Stimulated activated CD4-positive, alpha-beta T cell treated with anti-CD3 and anti-CD28 coated beads, Interleukin-1b, Interleukin-23, amount 100 ng/mL, for 24 hours (primary cell): ENCODE data around the gene CYBC1.
"Not testable (repeated sequence)": the region's sequence is repeated elsewhere in the genome, so short reads cannot be mapped to it uniquely, and the experiment has no call there.

Experiments
- DNase-seq, 4 experiments: peaks; one replicate each; pipeline ENCODE4 v3.0.0-alpha.2; 2020; ENCODE audit warnings: low read depth in 4 of 4, low spot score in 1 of 4

The CYBC1 gene

DNA sequence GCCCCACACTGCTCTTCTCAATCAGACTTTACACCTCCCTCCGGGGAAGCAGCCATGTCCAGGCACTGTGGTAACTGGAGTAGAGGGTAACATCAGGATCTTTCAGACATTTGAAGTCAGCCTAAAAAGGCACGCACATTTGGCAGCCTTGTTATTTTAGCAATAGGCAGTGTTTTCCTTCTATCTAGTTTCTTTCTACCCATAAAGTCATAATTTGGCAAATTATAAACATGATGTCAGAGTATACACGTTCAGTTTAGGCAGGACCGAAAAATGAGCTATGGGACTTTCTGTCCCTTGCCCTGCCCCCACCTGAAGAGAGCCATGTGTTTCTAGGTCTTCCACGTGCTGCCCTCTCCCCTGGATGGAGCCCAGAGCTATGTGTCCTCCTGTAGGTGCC, 29.1 kb upstream of the CYBC1 start:
- no peak for DNase-seq

DNA sequence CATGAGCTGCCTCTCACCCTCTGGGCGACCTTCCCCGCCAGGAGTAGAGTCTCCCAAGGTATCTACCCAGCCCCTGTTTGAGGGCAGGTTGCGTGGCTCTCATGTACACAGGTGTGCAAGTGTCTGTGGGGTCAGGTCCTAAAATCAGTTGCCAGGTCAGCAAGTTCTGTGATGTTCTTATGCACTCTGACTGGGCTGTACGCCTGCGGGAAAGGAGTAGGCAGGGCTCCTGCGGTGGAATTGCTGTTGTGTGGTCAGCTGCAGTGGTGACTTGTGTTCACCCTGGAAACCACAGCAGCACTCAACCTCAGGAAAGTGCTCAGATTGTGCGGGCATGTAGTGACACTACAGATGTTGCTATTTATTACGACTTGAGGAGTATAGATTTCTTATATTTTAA, 27.4 kb upstream of the CYBC1 start:
- DNase-seq, result no peak

DNA sequence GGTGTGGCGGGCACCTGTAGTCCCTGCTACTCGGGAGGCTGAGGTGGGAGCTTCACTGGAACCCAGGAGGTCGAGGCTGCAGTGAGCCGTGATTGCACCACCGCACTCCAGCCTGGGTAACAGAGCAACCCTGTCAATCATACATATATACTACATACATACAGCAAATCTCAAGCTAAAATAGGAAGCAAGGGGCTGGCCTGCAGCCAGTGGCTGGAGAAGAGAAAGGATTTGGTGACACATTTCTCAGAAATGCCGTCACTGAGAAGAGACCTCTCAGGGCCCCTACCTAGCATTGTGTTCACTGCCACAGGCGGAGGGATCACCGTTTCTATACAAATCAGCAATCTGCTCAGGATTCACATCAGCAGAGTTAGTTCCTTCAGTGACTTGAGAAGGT, 24.9 kb upstream of the CYBC1 start:
- DNase-seq, result no peak

DNA sequence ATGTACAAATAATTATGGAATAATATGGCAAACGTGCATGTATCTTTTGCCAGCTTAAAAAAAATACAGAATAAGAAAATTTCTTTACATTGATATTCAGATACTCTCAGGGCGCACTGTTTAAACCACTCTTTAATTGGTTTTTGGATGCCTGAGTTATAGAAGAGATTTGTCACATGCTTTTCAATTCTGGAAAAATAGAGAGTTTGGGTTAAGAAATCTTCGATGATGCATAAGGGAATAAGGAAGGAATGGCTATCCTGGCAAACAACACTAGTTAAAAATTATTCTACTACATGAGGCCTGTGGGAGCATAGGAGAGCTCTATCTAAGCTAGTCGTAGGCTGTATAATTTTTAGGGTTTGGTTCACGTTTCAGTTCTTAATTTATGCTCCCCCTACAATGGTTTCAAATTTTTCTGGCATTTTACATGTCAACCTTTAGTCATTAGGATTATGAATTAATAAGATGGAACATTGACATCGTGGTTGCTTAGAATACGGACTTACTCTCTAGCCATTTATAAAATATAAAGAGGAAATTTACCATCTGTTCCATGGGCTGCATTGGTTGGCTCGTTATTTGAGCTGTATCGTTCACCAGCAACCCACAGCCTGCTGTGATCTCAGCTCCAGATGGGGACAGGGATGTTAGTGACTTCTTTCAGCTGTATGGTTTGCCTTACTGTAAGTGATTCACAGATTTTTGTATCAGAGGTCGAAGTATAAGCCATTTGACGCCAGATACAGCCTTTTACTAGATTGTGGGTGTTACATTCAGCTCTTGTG, 23.9 kb upstream of the CYBC1 start:
- DNase-seq, result no peak

DNA sequence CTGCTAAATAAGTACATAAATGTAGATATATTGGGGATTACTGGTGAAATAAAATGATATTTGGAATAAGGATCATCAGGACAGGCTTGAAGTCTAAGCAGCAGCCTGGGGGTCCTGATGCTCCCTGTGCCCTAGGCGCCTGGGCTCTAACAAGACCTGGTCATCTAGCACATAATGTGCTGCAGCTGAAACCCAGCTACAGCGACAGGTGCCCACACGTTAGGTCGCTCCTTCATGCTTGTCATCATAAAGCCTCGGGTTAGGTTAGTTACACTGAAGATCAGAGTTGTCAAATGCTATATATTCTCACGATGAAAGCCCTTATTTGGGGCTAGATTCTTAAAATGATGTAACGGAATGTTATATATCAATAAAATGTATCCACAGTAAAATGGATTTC, 19.5 kb upstream of the CYBC1 start:
- no peak for DNase-seq

DNA sequence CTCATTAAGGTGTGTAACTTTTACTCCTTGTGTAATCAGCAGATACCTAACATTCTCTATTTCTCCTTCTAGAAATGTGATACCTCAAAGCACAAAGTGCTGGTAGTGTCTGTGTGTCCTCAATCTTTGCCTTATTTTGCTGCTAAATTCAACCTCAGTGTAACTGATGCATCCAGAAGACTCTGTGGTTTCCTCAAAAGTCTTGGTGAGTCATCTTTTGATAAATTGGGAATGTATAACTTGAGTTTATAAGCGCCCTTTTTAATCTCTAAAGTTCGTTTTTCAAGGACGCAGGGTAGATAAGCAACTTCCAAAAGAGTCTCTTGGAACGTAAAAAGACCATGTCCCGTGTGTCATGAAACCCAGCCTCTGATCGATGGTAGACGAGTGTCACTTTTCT, 18.1 kb upstream of the CYBC1 start:
- DNase-seq, result no peak

DNA sequence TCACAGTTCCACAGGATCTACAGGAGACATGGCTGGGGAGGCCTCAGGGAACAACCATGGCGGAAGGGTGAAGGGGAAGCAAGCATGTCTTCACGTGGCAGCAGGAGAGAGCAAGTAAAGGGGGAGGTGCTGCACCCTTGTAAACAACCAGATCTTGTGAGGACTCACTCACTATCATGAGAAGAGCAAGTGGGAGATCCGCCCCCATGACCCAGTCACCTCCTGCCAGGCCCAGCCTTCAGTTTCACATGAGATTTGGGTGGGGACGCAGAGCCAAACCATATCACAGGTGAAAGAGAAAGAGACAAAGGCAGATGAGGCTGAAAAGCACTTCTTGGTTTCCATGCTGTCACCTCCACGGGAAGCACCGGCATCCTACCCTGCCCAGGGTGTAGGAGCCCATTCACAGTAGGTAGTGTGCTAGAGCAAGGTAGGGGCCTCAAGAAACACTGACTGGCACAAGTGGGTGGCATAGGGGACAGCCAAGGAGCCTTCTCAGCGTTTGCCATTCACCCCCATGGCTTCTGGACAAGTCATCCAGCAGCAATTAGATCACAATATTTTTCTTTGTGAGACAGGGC, 14.6 kb upstream of the CYBC1 start:
- DNase-seq, result no peak

- DNase-seq, result no peak
Measured at GRCh38 chr17:82464567-82464929, 14.0 kb upstream of the CYBC1 start.

GRCh38 chr17:82463925-82464566, 13.5 kb upstream of the CYBC1 start:
- no peak for DNase-seq

GRCh38 chr17:82463391-82463790, 12.8 kb upstream of the CYBC1 start:
- no peak for DNase-seq

GRCh38 chr17:82461827-82462524, 11.4 kb upstream of the CYBC1 start:
- no peak for DNase-seq

DNA sequence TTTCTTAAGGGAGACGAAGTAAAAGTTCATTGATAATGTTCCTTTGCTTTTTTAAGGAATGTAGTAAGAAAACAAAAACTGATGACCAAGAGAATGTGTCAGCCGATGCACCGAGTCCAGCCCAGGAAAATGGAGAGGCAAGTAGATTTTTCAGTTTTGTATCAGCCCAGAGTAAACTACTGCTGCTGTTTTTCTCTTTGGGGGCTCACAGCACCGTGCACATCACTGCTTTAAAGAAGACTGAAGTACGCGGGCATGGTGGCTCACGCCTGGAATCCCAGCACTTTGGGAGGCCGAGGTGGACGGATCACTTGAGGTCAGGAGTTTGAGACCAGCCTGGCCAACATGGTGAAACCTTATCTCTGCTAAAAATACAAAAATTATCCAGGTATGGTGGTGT, 9.4 kb upstream of the CYBC1 start:
- not testable (repeated sequence) for DNase-seq

GRCh38 chr17:82458885-82459424, 8.4 kb upstream of the CYBC1 start:
- DNase-seq, result no peak

DNA sequence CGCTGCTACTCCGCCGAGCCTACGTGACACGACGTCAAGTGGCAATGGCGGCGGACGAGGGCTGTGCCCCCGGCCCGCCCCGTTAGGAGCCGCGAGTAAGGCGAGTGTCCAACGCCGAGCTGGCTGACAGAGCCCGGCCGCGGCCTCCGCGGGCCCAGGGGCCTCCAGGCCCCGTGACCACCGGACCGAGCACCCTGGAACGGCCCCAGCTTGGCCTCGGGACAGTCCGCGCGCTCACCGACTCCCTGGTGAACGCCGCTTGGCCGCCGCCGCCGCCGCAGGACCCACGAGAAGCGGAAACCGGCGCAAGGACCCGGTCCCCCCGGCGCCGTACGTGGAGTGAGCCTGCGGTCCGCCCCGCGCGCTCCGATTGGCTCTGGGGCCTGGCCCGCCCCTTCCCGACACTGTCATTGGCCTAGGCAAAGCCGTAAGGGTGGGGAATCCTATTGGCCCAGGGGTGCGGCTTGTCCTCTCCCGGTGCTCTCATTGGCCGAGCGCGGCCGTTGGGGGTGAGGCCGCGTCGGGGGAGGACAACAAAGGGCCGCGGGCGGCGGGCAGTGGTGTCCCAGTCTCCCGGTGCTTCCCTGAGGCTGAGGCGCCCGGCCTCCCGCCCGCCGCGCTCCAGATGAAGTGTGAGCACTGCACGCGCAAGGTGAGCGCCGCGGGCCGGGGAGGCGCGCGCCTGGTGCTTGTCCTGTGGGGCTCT, 7.8 kb upstream of the CYBC1 start, which contains the start of gene NARF:
Gene NARF, plus strand, starts transcription at position 563 of the 706 bp plus-strand sequence. Its CDS starts 63 bp downstream, at position 626.
- DNase-seq, result peak; percentile 79 to 96 (median 86)

DNA sequence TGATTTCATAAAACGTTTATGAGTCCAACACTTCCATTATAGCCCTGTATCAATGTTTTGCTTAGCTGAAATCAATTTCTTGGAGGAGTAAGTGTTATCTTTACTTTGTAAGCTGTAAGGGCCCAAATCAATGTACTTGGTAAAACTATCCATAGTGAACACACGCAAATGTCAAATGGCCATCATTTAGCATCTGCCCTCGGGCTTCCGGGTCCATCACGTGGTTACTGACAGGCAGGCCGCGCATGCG, 7.3 kb upstream of the CYBC1 start:
- no peak for DNase-seq

DNA sequence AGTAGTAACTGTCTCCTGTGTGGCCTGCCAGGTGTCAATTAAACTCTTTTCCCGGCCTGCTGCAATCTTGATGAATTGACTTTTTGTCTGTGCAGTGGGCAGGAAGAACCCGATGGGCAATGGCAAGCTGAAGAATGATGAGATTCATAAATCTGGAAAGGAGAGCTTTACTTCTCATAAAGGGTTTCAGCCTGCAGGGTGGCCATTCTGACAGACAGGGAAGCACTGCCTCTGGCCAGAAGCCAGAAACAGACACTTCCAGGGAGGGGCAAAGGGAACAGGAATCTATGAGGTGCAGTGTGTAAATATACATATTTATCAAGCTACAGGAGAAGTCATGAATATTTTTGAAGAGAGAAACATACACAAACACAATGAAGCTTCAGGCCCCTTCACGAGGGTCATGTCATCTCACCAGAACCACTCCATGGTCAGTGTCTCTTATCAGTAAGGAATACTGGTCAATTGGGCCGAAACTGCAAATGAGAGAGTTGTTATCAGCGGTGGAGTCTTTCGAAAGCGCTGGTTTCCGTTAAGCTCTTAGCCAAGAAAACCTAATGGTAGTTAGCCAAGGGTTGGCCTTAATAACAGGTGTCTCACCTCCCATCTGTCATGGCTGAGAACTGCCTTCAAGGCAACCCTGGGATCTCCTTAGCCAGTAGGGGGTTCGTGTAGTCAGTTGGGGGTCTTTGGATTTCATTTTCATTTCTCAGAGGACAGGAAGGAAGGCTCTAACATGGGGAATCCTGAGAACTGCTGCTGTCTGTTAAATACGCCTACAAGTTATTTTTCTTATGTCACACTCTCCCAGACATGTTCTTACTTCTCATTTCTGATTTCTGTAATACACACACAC, 6.7 kb upstream of the CYBC1 start:
- no peak for DNase-seq

GRCh38 chr17:82453706-82454105, 3.2 kb upstream of the CYBC1 start:
- not testable (repeated sequence) for DNase-seq

DNA sequence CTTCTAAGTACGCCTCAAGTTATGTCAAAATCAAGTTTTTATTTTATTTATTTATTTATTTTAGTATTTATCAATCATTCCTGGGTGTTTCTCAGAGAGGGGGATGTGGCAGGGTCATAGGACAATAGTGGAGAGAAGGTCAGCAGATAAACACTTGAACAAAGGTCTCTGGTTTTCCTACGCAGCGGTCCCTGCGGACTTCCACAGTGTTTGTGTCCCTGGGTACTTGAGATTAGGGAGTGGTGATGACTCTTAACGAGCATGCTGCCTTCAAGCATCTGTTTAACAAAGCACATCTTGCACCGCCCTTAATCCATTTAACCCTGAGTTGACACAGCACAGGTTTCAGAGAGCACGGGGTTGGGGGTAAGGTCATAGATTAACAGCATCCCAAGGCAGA, 2.6 kb upstream of the CYBC1 start:
- not testable (repeated sequence) for DNase-seq

DNA sequence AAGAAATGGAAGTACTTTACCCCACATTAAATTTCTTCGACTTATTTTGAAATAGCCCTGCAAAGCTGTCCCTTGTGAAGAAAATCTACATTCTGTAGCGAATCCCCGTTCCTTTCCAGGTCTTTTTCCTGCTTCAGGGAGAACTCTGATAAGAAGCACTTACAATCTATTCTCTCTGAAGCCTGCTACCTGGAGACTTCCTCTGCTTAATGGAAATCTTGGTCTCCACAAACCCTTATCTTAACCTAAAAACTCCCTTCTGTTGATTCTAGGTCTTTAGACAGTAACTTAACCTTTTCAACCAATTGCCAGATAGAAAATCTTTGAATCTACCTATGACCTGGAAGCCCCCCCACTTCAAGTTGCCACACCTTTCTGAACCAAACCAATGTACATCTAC, 1.6 kb upstream of the CYBC1 start:
- no peak for DNase-seq

- peak in 2 of 4 experiments; percentile 23 to 41 for DNase-seq
Measured at GRCh38 chr17:82449883-82450356, 632 bp downstream of the CYBC1 start.
